ENCODE results near the gene ANXA6.

ANXA6 gene

DNA sequence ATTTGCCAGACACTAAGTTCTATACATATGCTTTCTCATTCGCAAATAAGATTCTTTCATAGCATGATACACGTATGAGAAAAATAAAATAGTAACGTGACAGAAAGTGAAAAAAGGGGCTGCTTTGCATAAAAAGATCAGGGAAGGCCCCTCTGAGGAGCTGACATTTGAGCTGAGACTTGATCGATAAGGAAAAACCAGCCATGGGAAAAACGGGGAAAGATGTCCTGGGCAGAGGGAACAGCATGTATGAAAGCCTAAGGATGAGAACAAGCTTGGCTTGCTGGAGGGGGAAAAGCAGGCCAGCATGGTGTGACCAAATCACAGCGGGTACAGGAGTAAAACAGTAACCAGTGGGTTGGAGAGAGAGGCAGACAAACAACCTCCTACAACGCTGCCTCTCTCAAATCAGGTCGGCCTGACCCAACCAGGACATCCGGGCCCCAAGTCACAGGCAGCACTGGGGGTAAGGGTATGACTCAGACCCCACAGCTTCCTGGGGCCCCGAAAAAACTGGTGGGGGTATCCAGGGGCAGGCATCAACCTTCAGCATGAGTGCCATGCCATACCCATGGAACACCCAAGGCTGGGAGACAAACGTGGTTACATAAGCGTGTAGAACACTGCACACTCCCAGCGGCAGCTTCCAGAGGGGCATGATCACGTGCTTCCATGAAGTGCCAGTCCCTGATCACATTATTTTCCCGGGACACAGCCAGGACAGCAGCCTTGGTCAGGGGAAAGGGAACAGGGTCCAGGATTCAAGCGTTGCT is 78.9 kb downstream of the ANXA6 start:
- TF ChIP-seq GATA1 (IDR thresholded peaks at IDR 0.05; ENCODE audit: low read depth, low read length) (no peak), POLR2A (IDR thresholded peaks at IDR 0.05; ENCODE audit: low read length) (no peak)
- no peak for DNase-seq

DNA sequence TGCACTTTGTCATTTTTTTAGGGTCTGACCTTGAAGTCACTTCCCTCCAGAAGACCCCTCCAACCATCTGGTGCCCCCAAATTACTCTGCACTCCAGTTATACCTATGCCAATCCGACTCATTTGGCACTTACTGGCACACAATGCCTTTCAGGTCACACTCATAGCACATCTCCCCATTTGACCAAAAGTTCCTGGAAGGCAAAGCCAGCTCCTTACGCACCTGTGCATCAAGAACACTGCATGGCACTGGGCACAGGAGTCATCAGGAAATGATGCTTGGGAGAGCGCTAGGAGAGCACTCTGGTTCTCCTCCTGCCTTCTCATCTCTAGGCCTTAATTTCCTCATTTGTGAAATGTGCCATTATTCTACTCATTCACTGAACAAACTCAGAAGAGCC is 79.6 kb downstream of the ANXA6 start:
- no peak for TF ChIP-seq GATA1 (IDR thresholded peaks at IDR 0.05; ENCODE audit: low read depth, low read length)
- no peak for TF ChIP-seq POLR2A (IDR thresholded peaks at IDR 0.05; ENCODE audit: low read length)
- DNase-seq, result no peak

- no peak for TF ChIP-seq POLR2A (IDR thresholded peaks at IDR 0.05; ENCODE audit: low read length)
- no peak for TF ChIP-seq GATA1 (IDR thresholded peaks at IDR 0.05; ENCODE audit: low read depth, low read length)
- DNase-seq, result no peak
Observed at GRCh38 chr5:151077419-151077818, 80.2 kb downstream of the ANXA6 start.

GRCh38 chr5:151076616-151077015 is 81.0 kb downstream of the ANXA6 start:
- TF ChIP-seq POLR2A (IDR thresholded peaks at IDR 0.05; ENCODE audit: low read length), result no peak
- TF ChIP-seq GATA1 (IDR thresholded peaks at IDR 0.05; ENCODE audit: low read depth, low read length), result no peak
- DNase-seq, result no peak

GRCh38 chr5:151075698-151076331 is 81.8 kb downstream of the ANXA6 start:
- no peak for DNase-seq
- TF ChIP-seq POLR2A (IDR thresholded peaks at IDR 0.05; ENCODE audit: low read length) (no peak), GATA1 (IDR thresholded peaks at IDR 0.05; ENCODE audit: low read depth, low read length) (no peak)

- no peak for DNase-seq
- TF ChIP-seq POLR2A (IDR thresholded peaks at IDR 0.05; ENCODE audit: low read length), result no peak
- no peak for TF ChIP-seq GATA1 (IDR thresholded peaks at IDR 0.05; ENCODE audit: low read depth, low read length)
Observed at GRCh38 chr5:151074557-151074956, 83.0 kb downstream of the ANXA6 start.

DNA sequence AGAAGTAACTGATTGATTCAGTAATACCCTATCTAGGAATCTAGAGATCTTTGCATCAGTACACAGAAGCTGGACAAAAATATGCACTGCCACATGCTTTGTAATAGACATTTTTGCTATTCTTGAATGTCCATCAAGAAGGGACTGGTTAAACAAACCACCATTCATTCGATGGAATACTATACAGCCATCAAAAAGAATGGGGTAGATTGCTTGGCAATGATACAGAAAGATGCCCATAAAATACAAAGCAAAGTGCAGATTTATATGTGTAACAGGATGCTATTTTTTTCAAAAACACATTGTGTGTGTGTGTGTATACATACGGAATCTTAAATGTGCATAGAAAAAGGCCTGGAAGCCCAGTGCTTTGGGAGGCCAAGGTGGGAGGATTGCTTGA is 84.3 kb downstream of the ANXA6 start:
- TF ChIP-seq GATA1 (IDR thresholded peaks at IDR 0.05; ENCODE audit: low read depth, low read length) (no peak), POLR2A (IDR thresholded peaks at IDR 0.05; ENCODE audit: low read length) (no peak)
- no peak for DNase-seq

GRCh38 chr5:151072630-151073025 is 85.0 kb downstream of the ANXA6 start:
- TF ChIP-seq GATA1 (IDR thresholded peaks at IDR 0.05; ENCODE audit: low read depth, low read length) (no peak), POLR2A (IDR thresholded peaks at IDR 0.05; ENCODE audit: low read length) (no peak)
- no peak for DNase-seq

- no peak for TF ChIP-seq GATA1 (IDR thresholded peaks at IDR 0.05; ENCODE audit: low read depth, low read length)
- TF ChIP-seq POLR2A (IDR thresholded peaks at IDR 0.05; ENCODE audit: low read length), result no peak
- DNase-seq, result no peak
Observed at GRCh38 chr5:151071848-151072629, 85.5 kb downstream of the ANXA6 start.

DNA sequence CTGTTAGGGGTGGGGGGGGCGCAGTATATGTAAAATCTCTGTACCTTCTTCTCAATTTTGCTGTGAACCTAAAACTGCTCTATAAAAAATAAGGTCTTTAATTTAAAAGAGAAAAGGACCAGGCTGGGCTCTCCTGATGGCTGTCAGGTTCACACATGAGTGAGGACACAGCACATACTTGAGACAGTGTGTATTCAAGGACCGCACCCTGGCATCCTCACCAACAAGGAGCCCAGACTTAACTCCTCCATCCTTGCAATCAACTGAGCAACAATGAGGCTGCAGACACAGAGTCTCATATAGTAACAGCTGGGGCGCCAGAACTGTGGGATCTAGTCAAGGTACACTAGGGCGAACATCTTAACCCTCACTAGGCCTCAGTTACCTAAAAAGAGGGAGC is 86.6 kb downstream of the ANXA6 start:
- TF ChIP-seq GATA1 (IDR thresholded peaks at IDR 0.05; ENCODE audit: low read depth, low read length), result no peak
- TF ChIP-seq POLR2A (IDR thresholded peaks at IDR 0.05; ENCODE audit: low read length), result no peak

DNA sequence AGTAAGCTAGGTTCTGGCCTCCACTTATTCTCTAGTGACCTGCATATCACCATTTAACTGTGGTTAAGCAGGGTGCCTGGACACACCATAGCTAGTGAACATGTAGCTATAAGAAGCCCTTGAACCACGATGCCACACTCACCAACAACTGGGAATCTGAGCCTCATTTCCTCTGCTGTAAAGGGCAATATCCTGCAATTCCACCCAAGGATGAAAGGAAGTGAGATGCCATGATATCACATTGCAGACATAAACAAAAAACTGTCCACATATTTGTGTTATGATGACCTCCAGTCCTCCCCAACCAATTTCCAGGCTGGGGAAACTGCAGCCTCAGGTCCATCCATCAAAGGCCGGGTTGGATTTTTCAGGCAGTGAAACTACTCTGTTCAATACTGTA is 87.1 kb downstream of the ANXA6 start:
- DNase-seq, result no peak
- no peak for TF ChIP-seq GATA1 (IDR thresholded peaks at IDR 0.05; ENCODE audit: low read depth, low read length)
- TF ChIP-seq POLR2A (IDR thresholded peaks at IDR 0.05; ENCODE audit: low read length), result no peak

More for the DNA sequence above, 86.6 kb downstream of the ANXA6 start:
- no peak for DNase-seq

DNA sequence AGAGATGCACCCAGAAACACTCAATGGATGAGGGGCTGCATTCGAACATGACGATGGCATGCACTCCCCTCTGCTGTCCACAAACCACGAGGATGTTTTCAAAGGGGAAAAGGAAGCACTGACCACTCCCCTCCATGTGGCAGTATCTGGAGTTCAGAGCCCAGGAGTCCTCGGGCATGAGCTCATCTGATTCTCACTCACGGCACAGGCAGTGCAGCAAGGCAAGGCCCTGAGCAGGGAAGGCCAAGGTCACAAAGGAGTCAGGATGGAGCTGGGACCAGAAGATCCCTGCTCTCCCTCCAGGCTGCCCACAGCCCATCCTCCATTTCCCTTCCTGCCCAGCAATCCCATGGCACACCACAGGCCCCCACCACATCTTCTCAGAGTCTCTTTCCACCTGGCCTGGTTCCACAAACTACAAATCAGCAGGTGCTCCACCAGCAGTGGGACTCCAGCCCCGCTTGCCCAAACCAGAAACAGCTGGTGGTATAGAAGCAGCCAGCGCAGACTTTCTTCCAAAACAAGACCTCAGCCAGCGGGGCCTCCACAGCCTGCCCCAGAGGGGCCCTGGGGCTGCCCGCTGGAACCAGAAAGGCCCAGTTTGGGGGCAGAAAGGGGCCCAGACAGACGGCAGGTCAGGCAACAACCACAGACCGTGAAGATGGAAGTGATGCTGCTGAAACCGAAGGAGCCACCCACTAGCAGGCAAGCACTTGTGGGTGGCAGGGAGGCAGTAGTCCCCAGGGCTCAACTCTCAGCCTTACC is 89.0 kb downstream of the ANXA6 start:
- no peak for DNase-seq
- TF ChIP-seq POLR2A (IDR thresholded peaks at IDR 0.05; ENCODE audit: low read length) (no peak), GATA1 (IDR thresholded peaks at IDR 0.05; ENCODE audit: low read depth, low read length) (no peak)

DNA sequence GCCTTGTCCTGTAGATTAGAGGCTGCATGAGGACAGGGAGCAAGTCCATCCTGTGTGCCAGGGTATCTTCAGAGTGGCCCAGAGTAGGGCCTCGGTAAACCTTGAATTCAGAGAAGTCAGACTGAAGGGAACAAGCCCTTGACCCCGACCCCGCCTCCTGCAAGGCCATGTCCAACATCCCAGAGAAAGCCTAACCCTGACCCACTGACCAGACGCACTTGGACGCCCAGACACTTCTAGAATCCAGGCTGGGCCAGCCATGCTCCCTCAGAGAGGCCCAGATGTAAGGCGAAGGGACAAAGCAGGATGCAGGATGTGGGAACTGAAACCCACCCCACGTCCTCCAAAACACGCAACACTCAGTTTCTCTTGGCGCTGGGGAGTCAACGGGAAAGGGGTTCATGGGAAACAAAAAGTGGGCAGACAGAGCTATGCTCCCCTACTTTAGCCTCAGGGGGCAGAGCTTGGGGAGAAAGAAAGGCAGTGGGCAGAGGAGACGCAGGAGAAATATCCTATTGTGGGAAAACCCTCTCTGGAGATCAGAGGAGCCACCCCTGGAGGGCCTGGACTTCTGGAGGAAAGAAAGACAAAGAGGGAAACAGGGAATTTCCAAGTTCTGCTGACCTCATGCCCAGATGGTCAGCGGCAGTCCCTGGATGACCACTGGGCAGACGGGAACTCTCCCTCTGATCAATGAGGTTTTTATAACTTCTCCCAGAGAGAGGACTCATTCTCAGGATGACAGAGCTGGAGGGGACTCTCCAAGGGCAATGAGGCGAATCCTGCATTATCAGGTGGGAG is 89.7 kb downstream of the ANXA6 start:
- DNase-seq, result no peak
- TF ChIP-seq POLR2A (IDR thresholded peaks at IDR 0.05; ENCODE audit: low read length) (no peak), GATA1 (IDR thresholded peaks at IDR 0.05; ENCODE audit: low read depth, low read length) (no peak)
